MCF 10A (cell line): ENCODE results near the gene TEAD2. TPM values are rescaled to one million over a fixed set of nuclear protein-coding genes. Genes with fewer than 3 reads are reported as not detected.

Experiments used
- BruUV-seq: library from RNA; stranded (reverse); fragments of 400-500 nt; replicated peaks from 2 replicates; lab custom pipeline; 2021; lab: Mats Ljungman, UMichigan
- CTCF ChIA-PET: fragments of 300-600 bp; sonication (Branson Sonifier 250); formaldehyde crosslinking; extraction: SDS; loops from one replicate; lab custom pipeline; 2021; ENCODE audit warnings: antibody characterized with exemption, inconsistent platforms; lab: Yijun Ruan, JAX
- POLR2A ChIA-PET: fragments of 300-600, 350-650 bp; sonication (Branson Sonifier 250); formaldehyde crosslinking; extraction: SDS; loops from one replicate; lab custom pipeline; 2020; ENCODE audit warnings: antibody characterized with exemption, inconsistent platforms; lab: Yijun Ruan, JAX
- DNase-seq: peaks from one replicate; pipeline ENCODE4 v3.0.0-alpha.2; 2018; ENCODE audit not compliant: unreplicated experiment
- H3K27ac Mint-ChIP-seq: one replicate; pipeline ENCODE4 v1.8.0; 2022; ENCODE audit warnings: mild to moderate bottlenecking, low read depth, mixed read lengths; ENCODE audit not compliant: unreplicated experiment
- H3K27me3 Mint-ChIP-seq: one replicate; pipeline ENCODE4 v1.8.0; 2022; ENCODE audit warnings: mixed read lengths; ENCODE audit not compliant: insufficient read depth, unreplicated experiment
- H3K36me3 Mint-ChIP-seq: one replicate; pipeline ENCODE4 v1.8.0; 2022; ENCODE audit warnings: mild to moderate bottlenecking, moderate library complexity, mixed read lengths; ENCODE audit not compliant: insufficient read depth, unreplicated experiment
- H3K4me1 Mint-ChIP-seq: one replicate; pipeline ENCODE4 v1.8.0; 2022; ENCODE audit warnings: mixed read lengths; ENCODE audit not compliant: insufficient read depth, unreplicated experiment
- H3K4me3 Mint-ChIP-seq: one replicate; pipeline ENCODE4 v1.8.0; 2022; ENCODE audit warnings: mild to moderate bottlenecking, moderate library complexity, mixed read lengths; ENCODE audit not compliant: unreplicated experiment
- H3K9me3 Mint-ChIP-seq: one replicate; pipeline ENCODE4 v1.8.0; 2022; ENCODE audit warnings: mixed read lengths; ENCODE audit not compliant: unreplicated experiment
- CTCF ChIP-seq: fragments of 200-600 bp; IDR thresholded peaks from one replicate; pipeline ENCODE4 v1.8.0; 2022; ENCODE audit warnings: antibody characterized with exemption, mild to moderate bottlenecking; ENCODE audit not compliant: unreplicated experiment
- intact Hi-C: fragments of 100-400 bp; cut with micrococcal nuclease; formaldehyde crosslinking; loops from 2 replicates; pipeline ENCODE4 v1.14.1; 2022
- total RNA-seq: library from RNA; stranded (reverse); gene quantifications from 2 replicates; pipeline ENCODE4 v1.2.3, GENCODE V29; 2022

Gene TEAD2
- total RNA-seq, 1 experiment from 2014 or later = 3.5 TPM

- Mint-ChIP-seq H3K27ac (no peak overlapping the region), H3K27me3 (no peaks in the 10 kb centered on the region), H3K4me1 (no peaks in the 10 kb centered on the region), H3K9me3 (no peaks in the 10 kb centered on the region), H3K36me3 (no peaks in the 10 kb centered on the region), H3K4me3 (no peak overlapping the region)
- no peak for DNase-seq
- BruUV-seq = no TSS peak
- ChIA-PET POLR2A (no interaction called here), CTCF (no interaction called here)
- TF ChIP-seq CTCF = no peak
- intact Hi-C loops = no loop called here
Measured at GRCh38 chr19:49347191-49347590, 15.0 kb downstream of the TEAD2 start.

GRCh38 chr19:49344505-49345423, 17.5 kb downstream of the TEAD2 start:
- Mint-ChIP-seq H3K9me3 (no peaks in the 10 kb centered on the region), H3K36me3 (no peaks in the 10 kb centered on the region), H3K27me3 (no peaks in the 10 kb centered on the region), H3K27ac (no peak overlapping the region), H3K4me3 (no peak overlapping the region), H3K4me1 (no peaks in the 10 kb centered on the region)
- TF ChIP-seq CTCF = no peak
- BruUV-seq = no TSS peak
- intact Hi-C loops = no loop called here
- DNase-seq = no peak
- ChIA-PET CTCF (interaction anchor here (0.5 to 0.7 kb wide), 3 partner anchors 19 to 269 kb away, joined by 3 read pairs; no protein-coding TSS in a partner anchor), POLR2A (interaction anchor here (0.6 to 0.8 kb wide), 2 partner anchors 18 to 119 kb away, joined by 3 to 4 read pairs; partner anchors contain the start of gene DKKL1)

GRCh38 chr19:49343123-49343522, 19.1 kb downstream of the TEAD2 start:
- Mint-ChIP-seq H3K4me3 (no peak overlapping the region), H3K4me1 (peaks cover 6% of the 10 kb centered on the region), H3K9me3 (no peaks in the 10 kb centered on the region), H3K36me3 (no peaks in the 10 kb centered on the region), H3K27ac (no peak overlapping the region), H3K27me3 (no peaks in the 10 kb centered on the region)
- CTCF ChIA-PET = interaction anchor here (0.9 kb wide), 1 partner anchor 75 kb away, joined by 3 read pairs; no protein-coding TSS in a partner anchor
- POLR2A ChIA-PET = no interaction called here
- no TSS peak for BruUV-seq
- DNase-seq = no peak
- no peak for TF ChIP-seq CTCF
- intact Hi-C loops = no loop called here

GRCh38 chr19:49342291-49342721, 19.9 kb downstream of the TEAD2 start:
- intact Hi-C loops = no loop called here
- H3K36me3 Mint-ChIP-seq = no peaks in the 10 kb centered on the region
- H3K27me3 Mint-ChIP-seq = no peaks in the 10 kb centered on the region
- DNase-seq = no peak
- no peaks in the 10 kb centered on the region for H3K9me3 Mint-ChIP-seq
- no peak overlapping the region for H3K4me3 Mint-ChIP-seq
- ChIA-PET CTCF (no interaction called here), POLR2A (no interaction called here)
- H3K27ac Mint-ChIP-seq = no peak overlapping the region
- no TSS peak for BruUV-seq
- no peak for TF ChIP-seq CTCF
- H3K4me1 Mint-ChIP-seq = peaks cover 6% of the 10 kb centered on the region
